GM12874 (cell line): ENCODE measurements around the gene WDR91.

Source experiments
- TF ChIP-seq, protein P1 (sequence below): IDR thresholded peaks from 2 replicates; pipeline ENCODE4 v1.5.1; 2011; ENCODE audit warnings: low read depth, mild to moderate bottlenecking, control low read depth, low read length, moderate library complexity; ENCODE audit not compliant: insufficient read depth

WDR91 gene

DNA sequence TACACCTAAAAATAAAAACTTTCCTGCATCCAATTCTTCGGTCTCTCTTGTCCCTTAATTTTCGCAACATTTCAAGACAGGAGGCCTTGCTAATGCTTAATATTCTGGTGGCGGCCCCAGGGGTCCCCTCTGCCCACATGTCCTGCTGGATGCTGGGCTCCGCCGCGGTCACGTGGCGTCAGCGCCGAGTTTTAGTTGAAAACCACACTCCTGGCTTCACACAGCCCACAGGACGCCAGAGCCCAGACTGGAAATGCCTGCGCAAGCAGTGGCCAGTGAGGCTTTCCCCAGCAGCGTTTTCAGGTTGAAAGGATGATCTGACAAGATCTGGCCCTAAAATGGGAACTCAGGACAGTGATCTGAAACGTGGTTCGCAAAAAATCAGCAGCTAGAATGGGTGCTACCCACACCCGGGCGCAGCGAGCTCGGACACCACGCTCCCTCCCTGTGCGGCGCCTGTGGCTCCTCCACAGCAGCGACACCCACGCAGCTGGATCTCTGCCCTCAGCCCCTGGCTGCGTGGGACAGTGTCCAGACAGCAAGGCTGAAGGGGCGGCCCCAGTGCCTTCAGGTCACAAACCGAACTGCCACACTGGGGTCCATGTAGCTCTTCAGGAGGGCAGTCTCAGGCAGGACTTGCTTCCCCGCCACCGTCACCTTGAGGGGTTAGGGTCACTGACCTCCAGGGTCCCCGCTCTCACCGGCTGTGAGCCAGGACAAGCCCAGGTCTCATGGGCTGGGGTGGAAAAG lies 29.2 kb downstream of the WDR91 start:
- TF ChIP-seq, protein P1, sequence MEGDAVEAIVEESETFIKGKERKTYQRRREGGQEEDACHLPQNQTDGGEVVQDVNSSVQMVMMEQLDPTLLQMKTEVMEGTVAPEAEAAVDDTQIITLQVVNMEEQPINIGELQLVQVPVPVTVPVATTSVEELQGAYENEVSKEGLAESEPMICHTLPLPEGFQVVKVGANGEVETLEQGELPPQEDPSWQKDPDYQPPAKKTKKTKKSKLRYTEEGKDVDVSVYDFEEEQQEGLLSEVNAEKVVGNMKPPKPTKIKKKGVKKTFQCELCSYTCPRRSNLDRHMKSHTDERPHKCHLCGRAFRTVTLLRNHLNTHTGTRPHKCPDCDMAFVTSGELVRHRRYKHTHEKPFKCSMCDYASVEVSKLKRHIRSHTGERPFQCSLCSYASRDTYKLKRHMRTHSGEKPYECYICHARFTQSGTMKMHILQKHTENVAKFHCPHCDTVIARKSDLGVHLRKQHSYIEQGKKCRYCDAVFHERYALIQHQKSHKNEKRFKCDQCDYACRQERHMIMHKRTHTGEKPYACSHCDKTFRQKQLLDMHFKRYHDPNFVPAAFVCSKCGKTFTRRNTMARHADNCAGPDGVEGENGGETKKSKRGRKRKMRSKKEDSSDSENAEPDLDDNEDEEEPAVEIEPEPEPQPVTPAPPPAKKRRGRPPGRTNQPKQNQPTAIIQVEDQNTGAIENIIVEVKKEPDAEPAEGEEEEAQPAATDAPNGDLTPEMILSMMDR, result no peak

DNA sequence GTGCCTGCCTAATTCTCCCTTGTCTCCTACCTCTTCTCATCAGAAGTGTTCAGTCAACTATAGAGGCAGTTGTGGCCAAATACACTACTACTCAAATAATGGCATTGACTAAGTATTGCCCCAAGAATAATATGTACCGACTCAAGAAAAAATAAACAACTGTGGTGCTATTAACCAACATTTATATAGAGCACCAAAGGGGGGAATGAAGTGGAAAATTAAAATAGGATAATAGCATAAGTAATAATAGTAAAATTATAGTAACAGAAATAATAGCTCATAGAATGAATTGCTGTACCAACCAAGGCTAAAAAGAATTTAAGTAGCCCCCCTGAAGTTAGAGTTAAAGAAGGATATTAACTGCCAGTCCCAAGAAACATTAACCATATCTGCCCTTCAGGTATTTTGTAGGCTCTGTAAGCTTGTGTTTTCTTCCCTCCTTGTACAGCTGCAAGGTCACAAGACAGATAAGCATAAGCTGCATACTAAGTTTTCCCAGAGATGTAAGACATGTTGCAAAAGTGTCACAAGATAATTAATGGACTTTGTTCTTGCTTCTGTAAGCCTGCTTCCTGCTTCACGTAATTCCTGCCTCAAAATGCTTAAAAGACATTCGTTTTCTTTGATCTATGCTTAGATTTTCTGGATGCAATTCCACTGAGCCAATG lies 29.9 kb downstream of the WDR91 start:
- TF ChIP-seq, protein P1, result no peak

DNA sequence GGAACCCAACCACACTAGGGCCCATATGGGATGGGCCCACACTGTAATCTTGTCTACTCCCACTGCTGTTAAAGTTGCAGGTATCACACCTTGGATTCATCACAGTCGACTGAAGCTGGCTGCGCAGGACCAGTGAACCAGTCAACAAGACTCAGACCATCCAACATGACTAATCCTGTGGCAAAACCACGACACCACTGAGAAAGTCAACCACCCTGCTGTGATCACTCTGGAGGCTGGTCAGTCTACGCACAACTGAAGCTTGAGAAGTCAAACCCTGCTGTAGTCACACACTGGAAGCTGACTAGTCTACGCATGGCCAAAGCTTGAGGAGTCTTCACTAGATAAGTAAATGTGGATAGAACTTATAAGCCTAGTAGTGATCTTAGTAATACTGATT lies 31.2 kb downstream of the WDR91 start:
- TF ChIP-seq, protein P1, result no peak

DNA sequence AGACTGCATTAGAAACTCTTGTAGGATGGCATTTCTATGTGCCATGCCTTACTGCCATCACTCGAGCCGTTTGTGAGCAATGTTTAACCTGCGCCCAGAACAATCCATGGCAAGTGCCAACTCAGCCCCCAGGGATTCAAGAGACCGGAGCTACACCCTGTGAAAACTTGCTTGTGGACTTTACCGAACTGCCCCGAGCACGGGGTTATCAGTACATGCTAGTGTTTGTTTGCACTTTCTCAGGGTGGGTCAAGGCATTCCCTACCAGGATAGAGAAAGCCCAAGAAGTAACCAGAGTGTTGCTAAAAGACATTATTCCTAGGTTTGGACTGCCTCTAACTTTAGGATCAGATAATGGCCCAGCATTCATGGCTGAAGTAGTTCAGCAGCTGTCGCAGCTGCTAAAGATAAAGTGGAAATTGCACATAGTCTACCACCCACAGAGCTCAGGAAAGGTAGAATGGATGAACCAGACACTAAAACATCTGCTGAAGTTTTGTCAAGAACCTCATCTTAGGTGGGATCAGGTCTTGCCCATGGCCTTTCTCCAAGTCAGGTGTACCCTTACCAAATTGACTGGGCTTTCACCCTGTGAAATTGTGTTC lies 31.9 kb downstream of the WDR91 start:
- TF ChIP-seq, protein P1, result no peak

DNA sequence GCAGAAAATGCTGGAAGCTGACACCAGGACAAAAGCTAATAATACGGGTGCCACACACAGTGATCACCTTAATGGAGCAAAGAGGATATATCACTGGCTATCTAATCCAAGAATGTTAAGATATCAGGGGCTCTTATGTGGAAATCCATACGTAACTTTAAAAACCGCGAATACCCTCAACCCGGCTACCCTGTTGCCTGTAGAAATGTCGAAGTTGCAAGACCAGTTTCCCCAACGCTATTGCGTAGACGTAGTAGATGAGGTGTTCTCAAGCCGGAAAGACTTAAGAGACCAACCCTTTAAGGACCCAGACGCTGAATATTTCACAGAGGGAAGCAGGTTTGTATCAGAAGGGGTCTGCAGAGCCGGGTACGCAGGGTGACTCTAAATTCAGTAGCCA lies 33.0 kb downstream of the WDR91 start:
- TF ChIP-seq, protein P1, result no peak

DNA sequence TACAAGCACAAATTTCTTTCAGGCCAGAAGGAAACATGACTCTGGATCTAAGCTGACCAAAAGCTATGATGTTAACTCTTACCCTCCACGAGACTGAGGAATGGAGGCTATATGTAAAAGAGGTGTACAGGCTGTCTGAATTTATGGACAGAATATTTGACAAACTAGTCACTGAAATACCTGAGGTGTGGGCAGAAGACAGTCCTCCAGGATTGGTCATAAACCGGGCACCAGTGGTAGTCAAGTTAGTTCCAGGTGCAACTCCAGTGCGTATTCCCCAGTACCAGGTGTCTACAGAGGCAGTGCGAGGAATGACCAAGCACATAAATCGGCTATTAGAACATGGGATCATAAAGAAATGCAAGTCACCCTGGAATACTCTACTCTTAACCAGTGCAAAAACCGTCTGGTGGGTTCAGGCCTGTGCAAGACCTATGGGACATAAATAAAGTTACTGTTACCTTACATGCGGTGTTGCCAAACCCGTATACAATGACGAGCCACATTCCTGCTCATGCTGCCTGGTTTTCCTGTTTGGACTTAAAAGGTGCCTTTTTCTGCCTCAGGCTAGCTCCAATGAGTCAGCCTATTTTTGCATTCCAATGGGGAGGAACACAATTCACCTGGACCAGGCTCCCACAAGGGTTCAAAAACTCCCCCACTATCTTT lies 34.2 kb downstream of the WDR91 start:
- TF ChIP-seq, protein P1, result no peak

DNA sequence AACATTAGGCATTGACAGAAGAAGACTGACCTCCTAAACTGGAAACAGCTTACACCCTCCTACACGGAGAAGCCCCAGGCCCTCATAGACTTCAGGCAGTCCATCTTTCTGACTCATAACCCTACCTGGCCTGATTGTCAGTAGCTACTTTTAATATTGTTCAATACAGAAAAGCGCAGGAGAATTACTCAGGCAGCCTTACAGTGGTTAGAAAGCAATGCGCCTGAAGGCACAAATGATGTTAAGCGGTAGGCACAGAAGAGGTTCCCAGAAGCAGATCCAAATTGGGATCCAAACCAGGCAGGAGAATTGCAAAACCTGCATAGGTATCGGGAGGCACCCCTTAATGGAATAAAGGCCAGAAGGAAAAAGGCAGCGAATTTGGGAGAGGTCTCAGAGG lies 35.4 kb downstream of the WDR91 start:
- TF ChIP-seq, protein P1, result no peak
